T follicular helper cell (primary cell): ENCODE measurements around the gene TMEM50A.
"Not testable (repeated sequence)": the region's sequence is repeated elsewhere in the genome, so short reads cannot be mapped to it uniquely, and the experiment has no call there.

Source experiments
- DNase-seq: peaks from one replicate; pipeline ENCODE4 v3.0.0-alpha.2; 2020; ENCODE audit warnings: low read depth

TMEM50A gene

DNA sequence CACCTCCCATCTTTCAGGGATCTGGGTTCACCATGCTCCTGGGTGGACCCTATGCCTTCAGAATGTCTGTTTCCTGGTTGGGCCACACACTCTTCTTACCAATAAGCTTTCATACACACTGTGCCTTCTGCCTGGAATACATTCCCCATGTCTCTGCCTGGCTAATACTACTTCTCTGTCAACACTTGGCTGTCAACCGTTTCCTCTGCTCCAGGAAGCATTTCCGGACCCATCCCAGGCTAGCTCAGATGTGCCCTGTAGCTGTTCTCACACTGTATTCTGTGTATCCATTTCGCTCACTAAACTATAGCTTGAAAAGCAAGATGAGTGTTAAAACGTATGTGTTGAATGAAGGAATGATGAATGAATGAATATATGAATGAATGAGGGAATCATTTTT lies 49.0 kb downstream of the TMEM50A start:
- DNase-seq: not testable (repeated sequence)

DNA sequence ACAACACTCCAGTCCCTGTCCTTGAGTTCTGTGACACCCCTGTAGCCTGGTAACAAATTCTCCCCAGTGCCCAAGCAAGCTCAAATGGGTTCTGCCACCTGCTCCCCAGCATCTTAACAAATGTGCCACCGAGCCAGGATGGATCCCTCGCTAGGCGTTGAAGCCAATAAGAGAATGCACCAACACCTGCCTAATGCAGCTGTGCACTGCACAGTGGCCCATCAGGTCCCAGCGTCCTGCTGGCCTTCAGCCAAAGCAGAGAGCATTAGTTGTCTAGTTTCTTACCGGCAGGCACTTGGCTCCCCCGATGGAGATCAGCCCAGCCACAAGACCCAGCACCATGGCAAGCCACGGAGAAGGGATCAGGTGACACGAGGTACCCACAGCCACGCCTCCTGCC lies 50.6 kb downstream of the TMEM50A start:
- DNase-seq: not testable (repeated sequence)

DNA sequence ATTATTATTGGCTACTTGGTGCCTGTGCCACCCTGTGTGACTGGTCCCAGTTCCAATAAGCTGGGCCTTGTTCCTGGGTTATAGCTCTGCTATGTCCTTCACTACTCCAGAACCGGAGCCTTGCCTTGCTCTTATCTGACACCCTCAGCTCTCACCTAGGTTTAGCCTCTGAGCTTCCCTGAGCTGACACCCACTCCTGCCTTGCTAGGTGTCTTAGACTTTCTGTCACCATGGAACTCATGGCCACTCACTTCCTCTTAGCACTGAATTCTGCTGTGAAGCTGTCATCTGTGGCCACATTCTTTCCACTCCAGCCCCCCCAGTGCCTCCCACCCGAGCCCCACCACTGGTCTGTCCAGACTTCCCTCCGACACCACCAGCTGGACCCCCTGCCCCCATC lies 51.6 kb downstream of the TMEM50A start:
- not testable (repeated sequence) for DNase-seq

DNA sequence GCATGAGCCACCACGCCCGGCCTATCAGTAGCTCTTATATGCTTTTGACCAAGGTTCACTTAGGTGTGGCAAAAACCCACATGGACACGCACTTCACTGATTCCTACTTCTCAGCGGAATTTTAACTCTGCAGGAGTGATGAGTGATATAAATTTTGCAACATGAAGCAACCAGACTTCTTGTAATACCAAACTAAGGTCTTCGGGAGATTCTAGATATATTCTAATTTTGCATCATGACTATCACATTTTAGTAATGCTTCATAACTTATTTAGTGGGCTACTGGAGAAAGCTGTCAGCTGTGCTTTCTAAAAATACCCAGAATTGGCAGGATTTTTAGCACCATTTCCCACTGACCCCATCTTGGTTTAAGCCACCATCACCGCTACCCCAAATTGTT lies 54.7 kb downstream of the TMEM50A start:
- no peak for DNase-seq

DNA sequence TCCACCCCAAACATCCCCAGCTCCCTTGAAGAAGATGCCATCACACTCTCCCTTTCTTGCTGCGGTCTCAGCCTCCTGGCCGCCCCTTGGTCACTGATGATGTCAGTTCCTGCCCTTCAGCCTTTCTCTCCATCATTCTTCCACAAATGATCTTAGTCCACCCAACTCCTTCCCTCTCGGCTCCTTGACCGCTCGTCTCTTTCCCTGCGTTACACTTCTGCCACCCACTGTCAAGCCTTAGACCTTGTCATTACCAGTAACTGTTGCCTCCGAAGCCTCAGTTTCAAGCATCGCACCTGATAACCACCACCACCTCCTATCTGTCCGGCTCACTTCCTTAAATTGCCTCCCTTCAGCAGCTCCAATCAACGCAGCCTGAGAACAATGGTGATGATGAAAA lies 59.4 kb downstream of the TMEM50A start:
- DNase-seq: not testable (repeated sequence)

DNA sequence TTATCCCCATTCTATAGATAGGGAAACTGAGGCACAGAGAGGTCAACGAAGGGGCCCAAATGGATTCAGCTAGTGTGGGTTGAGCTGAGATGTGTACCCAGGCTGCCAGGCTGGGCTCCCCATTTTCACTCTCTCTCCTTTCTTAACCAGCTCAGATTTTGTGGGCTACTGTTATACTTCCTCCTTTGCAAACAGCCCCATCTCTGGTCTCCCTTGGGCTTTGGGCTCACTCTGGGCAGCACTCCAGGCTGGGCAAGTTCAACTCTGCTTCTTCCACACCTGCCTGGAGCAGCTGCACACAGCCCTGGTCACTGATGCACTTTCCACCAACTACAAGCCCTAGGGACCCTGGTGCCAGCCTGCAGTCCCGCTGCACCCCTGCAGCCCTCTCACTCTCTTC lies 59.9 kb downstream of the TMEM50A start:
- DNase-seq: not testable (repeated sequence)

DNA sequence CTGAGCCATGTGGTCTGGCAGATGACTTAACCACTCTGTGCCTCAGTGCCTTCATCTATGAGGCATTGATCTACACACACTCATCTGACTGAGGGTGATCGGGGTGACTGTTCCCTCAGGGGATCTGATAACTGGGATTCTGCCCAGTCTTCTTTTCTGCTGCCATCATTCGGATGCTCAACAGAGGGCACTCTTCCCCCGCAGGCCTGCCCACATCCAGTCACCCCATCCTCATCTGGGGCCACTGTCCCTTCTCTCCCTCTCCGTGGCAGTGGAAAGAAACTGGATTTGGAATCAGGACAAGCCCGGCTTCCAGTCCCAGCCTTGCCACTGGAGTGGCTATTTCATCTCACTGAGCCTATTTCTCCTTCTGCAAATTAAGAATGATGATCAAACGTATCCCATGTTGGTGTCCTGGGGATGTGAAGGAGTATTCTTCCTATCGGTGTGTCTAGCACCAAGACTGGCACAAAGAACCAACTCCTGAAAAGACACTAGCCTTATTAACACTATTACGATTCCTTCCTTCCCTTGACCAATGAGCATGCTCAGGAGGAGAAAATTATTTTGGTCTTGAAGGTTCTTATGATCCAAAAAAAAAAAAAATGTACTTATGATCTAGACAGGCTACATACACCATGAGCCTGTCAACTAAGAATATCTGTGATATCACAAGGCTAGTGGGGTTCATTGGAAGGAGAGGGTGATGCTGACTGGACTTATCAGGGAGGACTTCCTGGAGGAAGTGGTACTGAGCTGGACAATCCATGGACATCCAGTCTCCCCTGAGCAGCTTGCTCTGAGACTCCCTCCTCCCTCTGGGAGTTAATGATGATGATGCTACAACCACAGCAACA lies 65.0 kb downstream of the TMEM50A start:
- not testable (repeated sequence) for DNase-seq

DNA sequence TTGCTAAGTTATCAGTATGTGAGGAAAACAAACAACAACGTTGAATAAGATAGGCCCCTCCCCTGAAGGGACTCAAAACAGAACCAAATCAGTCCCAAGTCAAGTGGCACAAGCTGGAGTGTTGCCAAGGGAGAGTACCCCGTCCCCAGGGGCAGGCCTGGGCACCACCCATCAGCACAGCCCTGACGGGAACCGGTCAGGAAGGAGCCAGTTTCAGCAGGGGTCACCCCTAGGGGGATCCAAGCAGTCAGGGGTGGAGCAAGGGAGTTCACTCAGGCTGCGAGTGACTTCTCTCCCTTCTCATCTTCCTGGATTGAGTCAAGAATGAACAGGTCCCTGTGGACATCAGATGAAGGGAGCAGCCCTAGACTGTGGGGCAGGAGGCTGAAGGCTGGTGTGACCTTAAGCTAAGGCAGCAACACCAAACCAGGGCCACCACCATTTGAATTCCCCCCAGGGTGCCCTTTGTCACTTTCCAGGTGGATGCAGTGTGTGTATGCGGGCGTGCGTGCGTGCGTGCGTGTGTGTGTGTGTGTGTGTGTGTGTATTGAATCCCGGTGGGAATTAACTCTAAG lies 67.7 kb downstream of the TMEM50A start:
- DNase-seq: not testable (repeated sequence)

DNA sequence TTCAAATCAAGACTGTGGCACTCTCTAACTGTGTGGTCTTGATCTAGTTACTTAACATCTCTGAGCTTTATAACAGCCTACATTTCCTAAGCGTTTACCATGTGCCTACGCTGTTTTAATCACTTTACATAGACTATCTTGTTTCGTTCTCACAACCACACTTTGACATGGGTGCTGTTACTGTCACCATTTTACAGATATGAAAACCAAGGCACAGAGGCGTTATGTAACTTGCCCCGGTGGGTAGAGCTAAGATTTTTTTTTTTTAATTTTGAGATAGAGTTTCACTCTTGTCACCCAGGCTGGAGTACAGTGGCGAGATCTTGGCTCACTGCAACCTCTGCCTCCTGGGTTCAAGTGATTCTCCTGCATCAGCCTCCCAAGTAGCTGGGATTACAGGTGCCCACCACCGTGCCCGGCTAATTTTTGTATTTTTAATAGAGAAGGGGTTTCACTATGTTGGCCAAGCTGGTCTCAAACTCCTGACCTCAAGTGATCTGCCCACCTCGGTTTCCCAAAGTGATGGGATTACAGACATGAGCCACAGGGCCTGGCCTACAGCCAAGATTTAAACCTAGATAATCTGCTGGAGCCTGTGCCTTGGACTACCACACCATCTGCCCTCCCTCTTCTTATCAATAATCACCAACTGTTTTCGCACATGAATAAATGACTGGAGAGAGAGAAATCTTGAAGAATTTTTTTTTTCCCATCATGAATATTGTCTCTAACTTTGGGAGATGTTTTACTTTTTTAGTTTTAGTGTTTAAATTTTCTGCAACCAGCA lies 71.7 kb downstream of the TMEM50A start:
- not testable (repeated sequence) for DNase-seq
